ENCODE measurements around the gene PTPRT. TPM values are rescaled to one million over a fixed set of nuclear protein-coding genes. Genes with fewer than 3 reads are reported as not detected.

Gene PTPRT
- total RNA-seq, 1 donor from 2014 or later, result not detected

GRCh38 chr20:42191140-42191860, 998.4 kb downstream of the PTPRT start:
- H3K27me3 Mint-ChIP-seq (ENCODE audit: unreplicated experiment), result no peaks in the 10 kb centered on the region
- no peak for DNase-seq (ENCODE audit: extremely low spot score, unreplicated experiment)
- TF ChIP-seq CTCF (IDR thresholded peaks at IDR 0.05), result no peak
- no peak overlapping the region for H3K4me3 Mint-ChIP-seq (ENCODE audit: unreplicated experiment)
- no peaks in the 10 kb centered on the region for H3K36me3 Mint-ChIP-seq (ENCODE audit: unreplicated experiment)
- peaks cover 31% of the 10 kb centered on the region for H3K9me3 Mint-ChIP-seq (ENCODE audit: unreplicated experiment)
- no peaks in the 10 kb centered on the region for H3K4me1 Mint-ChIP-seq (ENCODE audit: unreplicated experiment)
- H3K27ac Mint-ChIP-seq (ENCODE audit: unreplicated experiment), result no peak overlapping the region

DNA sequence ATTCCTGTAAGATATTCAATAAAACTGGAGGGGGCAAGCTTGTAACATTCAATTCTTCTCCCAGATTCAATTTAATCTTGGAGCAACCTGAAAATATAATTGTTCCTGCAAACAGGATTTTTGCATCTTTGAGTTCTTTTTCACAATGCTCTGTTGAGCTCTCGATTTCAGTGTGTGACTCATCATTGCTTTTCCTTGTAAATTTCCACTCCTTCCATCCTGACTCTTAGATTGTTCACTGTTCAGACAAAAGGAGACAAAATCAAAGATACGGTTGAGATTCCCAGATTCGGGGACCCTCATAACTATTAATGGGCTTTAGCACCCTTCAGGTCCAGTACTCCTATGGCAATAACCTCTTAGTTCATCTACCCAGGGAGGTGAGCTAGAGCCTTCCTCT, 999.6 kb downstream of the PTPRT start:
- no peak for DNase-seq (ENCODE audit: extremely low spot score, unreplicated experiment)
- Mint-ChIP-seq H3K4me1 (ENCODE audit: unreplicated experiment) (no peaks in the 10 kb centered on the region), H3K9me3 (ENCODE audit: unreplicated experiment) (peaks cover 36% of the 10 kb centered on the region), H3K27ac (ENCODE audit: unreplicated experiment) (no peak overlapping the region), H3K4me3 (ENCODE audit: unreplicated experiment) (no peak overlapping the region), H3K27me3 (ENCODE audit: unreplicated experiment) (no peaks in the 10 kb centered on the region), H3K36me3 (ENCODE audit: unreplicated experiment) (no peaks in the 10 kb centered on the region)
- no peak for TF ChIP-seq CTCF (IDR thresholded peaks at IDR 0.05)

GRCh38 chr20:42186337-42186736, 1003.4 kb downstream of the PTPRT start:
- H3K27me3 Mint-ChIP-seq (ENCODE audit: unreplicated experiment), result no peaks in the 10 kb centered on the region
- H3K9me3 Mint-ChIP-seq (ENCODE audit: unreplicated experiment), result peaks cover 45% of the 10 kb centered on the region
- no peak overlapping the region for H3K4me3 Mint-ChIP-seq (ENCODE audit: unreplicated experiment)
- no peaks in the 10 kb centered on the region for H3K4me1 Mint-ChIP-seq (ENCODE audit: unreplicated experiment)
- no peaks in the 10 kb centered on the region for H3K36me3 Mint-ChIP-seq (ENCODE audit: unreplicated experiment)
- TF ChIP-seq CTCF (IDR thresholded peaks at IDR 0.05), result no peak
- no peak for DNase-seq (ENCODE audit: extremely low spot score, unreplicated experiment)
- no peak overlapping the region for H3K27ac Mint-ChIP-seq (ENCODE audit: unreplicated experiment)

DNA sequence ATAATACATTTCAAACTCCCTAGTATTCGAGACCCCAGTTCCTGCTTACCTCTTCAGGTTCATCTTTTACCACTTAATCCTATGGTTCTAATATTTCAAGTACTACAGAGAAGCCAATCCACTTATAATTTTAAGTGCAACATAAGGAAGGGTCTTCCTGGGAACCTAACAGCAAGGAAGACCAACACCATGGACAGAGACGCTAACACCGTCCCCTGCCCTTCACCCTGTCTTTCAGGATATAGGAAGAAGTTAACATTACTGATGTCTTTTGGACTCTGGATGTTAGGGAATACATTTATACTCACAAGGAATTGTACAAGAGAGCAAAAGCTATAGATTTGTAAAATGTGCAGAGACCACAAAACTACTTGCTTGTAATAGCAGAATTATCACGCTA, 1006.6 kb downstream of the PTPRT start:
- Mint-ChIP-seq H3K27ac (ENCODE audit: unreplicated experiment) (no peak overlapping the region), H3K36me3 (ENCODE audit: unreplicated experiment) (no peaks in the 10 kb centered on the region), H3K4me1 (ENCODE audit: unreplicated experiment) (no peaks in the 10 kb centered on the region), H3K4me3 (ENCODE audit: unreplicated experiment) (no peak overlapping the region), H3K27me3 (ENCODE audit: unreplicated experiment) (no peaks in the 10 kb centered on the region), H3K9me3 (ENCODE audit: unreplicated experiment) (peaks cover 47% of the 10 kb centered on the region)
- DNase-seq (ENCODE audit: extremely low spot score, unreplicated experiment), result no peak
- TF ChIP-seq CTCF (IDR thresholded peaks at IDR 0.05), result no peak

DNA sequence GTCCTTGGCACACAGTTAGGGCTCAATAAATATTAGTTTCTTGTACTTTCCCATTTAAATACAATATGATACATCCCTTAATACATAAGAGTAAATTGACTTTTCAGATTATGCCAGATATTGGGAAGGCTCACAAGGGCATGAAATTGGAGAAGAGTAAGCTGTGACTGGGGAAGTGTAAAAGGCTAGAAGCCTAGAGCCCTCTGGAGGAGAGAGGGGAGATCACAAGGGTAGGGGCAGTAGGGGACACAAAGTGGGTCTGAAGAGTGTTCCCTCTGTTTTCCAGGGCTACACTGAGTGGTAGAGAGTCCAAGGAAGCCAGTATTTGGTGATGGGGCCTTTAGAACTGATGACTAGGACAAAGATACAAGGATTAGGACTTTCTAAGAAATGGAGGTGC, 1008.6 kb downstream of the PTPRT start:
- no peaks in the 10 kb centered on the region for H3K27me3 Mint-ChIP-seq (ENCODE audit: unreplicated experiment)
- H3K36me3 Mint-ChIP-seq (ENCODE audit: unreplicated experiment), result no peaks in the 10 kb centered on the region
- no peak overlapping the region for H3K4me3 Mint-ChIP-seq (ENCODE audit: unreplicated experiment)
- H3K4me1 Mint-ChIP-seq (ENCODE audit: unreplicated experiment), result no peaks in the 10 kb centered on the region
- no peak for TF ChIP-seq CTCF (IDR thresholded peaks at IDR 0.05)
- DNase-seq (ENCODE audit: extremely low spot score, unreplicated experiment), result no peak
- peaks cover 50% of the 10 kb centered on the region for H3K9me3 Mint-ChIP-seq (ENCODE audit: unreplicated experiment)
- H3K27ac Mint-ChIP-seq (ENCODE audit: unreplicated experiment), result no peak overlapping the region
